22Rv1 (cell line): Measurements from ENCODE around the gene TIMM44.

ENCODE experiments used
- H3K27ac ChIP-seq: fragments of 450-650 bp; 2 replicates; pipeline ENCODE4 v1.5.1; 2017
- CTCF ChIP-seq: fragments of 450-650 bp; IDR thresholded peaks from 2 replicates; pipeline ENCODE4 v1.5.1; 2017; ENCODE audit warnings: mild to moderate bottlenecking
- ZFX ChIP-seq: fragments of 450-650 bp; IDR thresholded peaks from 2 replicates; pipeline ENCODE4 v1.6.1; 2017; ENCODE audit warnings: antibody characterized with exemption, borderline replicate concordance

Gene TIMM44

GRCh38 chr19:7933411-7933810 is 10.1 kb downstream of the TIMM44 start:
- no peak overlapping the region for H3K27ac ChIP-seq
- TF ChIP-seq CTCF (peak; percentile 42), ZFX (no peak)

- TF ChIP-seq CTCF (no peak), ZFX (no peak)
- no peak overlapping the region for H3K27ac ChIP-seq
Measured at GRCh38 chr19:7932930-7933300, 10.6 kb downstream of the TIMM44 start.

GRCh38 chr19:7932276-7932929 is 11.1 kb downstream of the TIMM44 start:
- no peak overlapping the region for H3K27ac ChIP-seq
- no peak for TF ChIP-seq ZFX

- TF ChIP-seq ZFX = no peak
- no peak for TF ChIP-seq CTCF
- H3K27ac ChIP-seq = peak overlapping the region; percentile 25; the same call in 1 of the 2 replicates
Measured at GRCh38 chr19:7931221-7932061, 12.0 kb downstream of the TIMM44 start.

GRCh38 chr19:7930765-7931164 is 12.7 kb downstream of the TIMM44 start:
- peak overlapping the region; percentile 25; the same call in 1 of the 2 replicates for H3K27ac ChIP-seq

GRCh38 chr19:7930030-7930429 is 13.4 kb downstream of the TIMM44 start:
- H3K27ac ChIP-seq = peak overlapping the region; percentile 25; the same call in 1 of the 2 replicates

More at GRCh38 chr19:7930765-7931164, 12.7 kb downstream of the TIMM44 start:
- TF ChIP-seq ZFX (no peak), CTCF (no peak)

GRCh38 chr19:7928741-7929701 is 14.4 kb downstream of the TIMM44 start:
- H3K27ac ChIP-seq = peak overlapping the region; percentile 97
- TF ChIP-seq ZFX (no peak), CTCF (peak; percentile 39)

- H3K27ac ChIP-seq = peak overlapping the region; percentile 97
- TF ChIP-seq CTCF = no peak
- TF ChIP-seq ZFX = no peak
Measured at GRCh38 chr19:7928334-7928706, 15.1 kb downstream of the TIMM44 start.
